G401 (cell line): ENCODE measurements around the gene RGS3. TPM values are rescaled to one million over a fixed set of nuclear protein-coding genes. Genes with fewer than 3 reads are reported as not detected.
"Not testable (repeated sequence)": the region's sequence is repeated elsewhere in the genome, so short reads cannot be mapped to it uniquely, and the experiment has no call there.

Experiments used
- DNase-seq: peaks from one replicate; pipeline ENCODE4 v3.0.0-alpha.2; 2015; ENCODE audit warnings: low spot score
- in situ Hi-C: cut with HindIII; loops from 2 replicates; pipeline ENCODE4 v1.10.0; 2016; ENCODE audit warnings: low sequenced_read_pairs, mixed read lengths
- total RNA-seq: library from RNA; depleted of rRNA; stranded (reverse); fragments of >200 nt; shearing (Covaris generic); gene quantifications from 2 replicates; pipeline ENCODE4 v1.2.3, GENCODE V29; 2014

RGS3 gene
- total RNA-seq, 1 experiment from 2014 or later, result 144 TPM

DNA sequence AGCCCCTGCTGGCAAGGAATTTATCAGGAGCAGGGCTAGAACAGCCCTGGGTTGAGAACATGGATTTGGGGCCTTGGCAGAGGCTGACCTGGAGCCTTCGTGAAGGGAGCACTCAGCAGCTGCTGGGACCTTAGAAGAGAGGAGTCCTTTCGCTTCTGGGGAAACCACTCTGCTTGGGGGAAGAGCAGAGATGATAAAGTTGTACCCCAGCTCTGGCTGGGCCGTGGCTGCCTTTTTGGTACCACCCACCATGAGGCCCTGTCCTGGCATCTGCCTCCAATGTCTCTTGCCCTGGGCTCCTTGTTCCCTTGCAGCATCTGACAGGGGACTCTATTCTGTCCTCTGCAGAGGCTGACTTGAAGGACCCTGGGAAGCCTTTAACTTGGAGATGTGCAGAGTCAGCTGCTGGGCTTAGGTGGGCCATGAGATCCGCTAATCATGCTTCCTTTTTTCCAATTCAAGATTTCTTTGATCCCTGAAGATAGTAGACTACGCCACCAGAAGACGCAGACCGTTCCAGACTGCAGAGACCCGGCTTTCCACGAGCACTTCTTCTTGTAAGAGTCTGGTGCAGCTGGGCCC is 20.2 kb downstream of the RGS3 start:
- DNase-seq, result no peak
- in situ Hi-C loops, result no loop called here

DNA sequence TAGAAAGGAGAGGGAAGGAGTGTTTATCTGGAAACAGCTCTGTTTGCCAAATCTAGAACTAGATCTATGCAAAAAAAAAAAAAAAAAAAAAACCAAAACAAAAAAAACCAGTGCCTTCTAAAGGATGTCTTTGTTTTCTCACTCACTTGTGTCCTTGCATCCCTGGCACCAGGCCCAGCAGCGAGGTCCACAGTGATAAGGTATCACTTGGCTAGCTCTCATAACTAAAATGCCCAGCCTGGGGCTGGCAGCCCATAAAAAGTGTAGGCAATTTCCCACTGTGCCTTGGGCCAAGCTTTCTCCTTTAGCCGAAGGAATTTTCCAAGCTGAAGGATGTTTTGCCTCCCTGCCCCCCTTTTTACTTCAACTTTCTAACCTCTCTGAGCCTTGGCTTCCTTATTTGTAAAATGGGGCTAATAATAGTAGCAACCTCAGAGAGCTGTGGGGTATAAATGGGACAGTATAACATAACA is 20.8 kb downstream of the RGS3 start:
- peak; percentile 25 for DNase-seq
- in situ Hi-C loops, result no loop called here

DNA sequence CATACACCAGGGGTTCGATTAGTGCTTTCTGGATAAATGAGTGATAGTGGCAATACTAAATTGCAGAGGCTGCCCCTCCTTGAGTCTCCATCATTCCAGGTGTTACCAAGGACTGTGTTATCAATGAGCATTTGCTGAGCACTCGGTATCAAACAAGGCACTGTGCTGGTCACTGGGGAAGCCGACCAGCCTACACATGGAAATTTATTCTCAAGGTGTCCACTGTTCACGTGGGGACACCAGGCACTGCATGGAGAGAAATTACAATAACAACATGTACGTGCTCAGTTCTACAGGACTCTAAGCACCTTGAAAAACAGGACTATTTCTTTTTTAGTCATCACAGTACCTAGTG is 22.2 kb downstream of the RGS3 start:
- no peak for DNase-seq
- in situ Hi-C loops, result no loop called here

- in situ Hi-C loops, result no loop called here
- DNase-seq, result no peak
Measured at GRCh38 chr9:113486327-113486726, 22.8 kb downstream of the RGS3 start.

DNA sequence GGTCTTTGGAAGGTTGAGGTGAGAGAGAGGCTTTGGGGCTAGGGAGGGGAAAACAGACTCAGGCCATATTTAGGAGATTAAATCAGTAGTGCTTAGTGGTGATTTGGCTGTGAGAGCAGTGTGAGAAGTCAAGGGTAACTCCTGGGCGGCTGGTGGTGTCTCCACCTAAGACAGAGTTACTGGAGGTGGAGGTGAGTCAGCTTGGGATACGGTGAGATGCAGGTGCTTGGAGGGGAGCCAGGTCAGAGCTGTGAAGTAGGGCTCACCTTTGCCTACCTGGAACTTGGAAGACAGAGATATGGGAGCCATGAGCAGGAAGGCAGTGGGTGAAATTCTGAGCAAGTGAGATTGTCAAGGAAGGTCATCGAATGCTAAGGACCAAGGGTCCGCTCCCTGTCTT is 24.5 kb downstream of the RGS3 start:
- no peak for DNase-seq
- in situ Hi-C loops, result no loop called here

DNA sequence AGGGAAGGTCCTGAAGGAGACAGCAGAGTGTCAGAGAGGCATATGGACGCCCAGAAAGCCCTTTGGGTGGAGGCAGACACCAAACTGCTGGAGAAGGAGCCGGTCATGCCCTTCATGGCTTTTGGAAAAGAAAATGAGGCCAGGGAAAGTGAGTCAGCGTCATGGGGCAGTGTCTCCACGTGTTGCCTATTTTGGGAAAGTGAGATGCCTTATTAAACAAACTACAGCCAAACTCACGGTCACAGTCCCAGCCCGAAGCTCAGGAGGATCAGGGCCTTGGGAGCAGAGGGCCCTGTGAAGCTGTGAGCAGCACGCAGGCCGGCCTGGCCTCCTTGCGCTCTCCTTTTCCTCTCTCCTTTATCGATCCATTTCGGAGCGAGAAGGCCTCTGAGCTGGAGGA is 25.0 kb downstream of the RGS3 start:
- DNase-seq, result no peak
- in situ Hi-C loops, result no loop called here

DNA sequence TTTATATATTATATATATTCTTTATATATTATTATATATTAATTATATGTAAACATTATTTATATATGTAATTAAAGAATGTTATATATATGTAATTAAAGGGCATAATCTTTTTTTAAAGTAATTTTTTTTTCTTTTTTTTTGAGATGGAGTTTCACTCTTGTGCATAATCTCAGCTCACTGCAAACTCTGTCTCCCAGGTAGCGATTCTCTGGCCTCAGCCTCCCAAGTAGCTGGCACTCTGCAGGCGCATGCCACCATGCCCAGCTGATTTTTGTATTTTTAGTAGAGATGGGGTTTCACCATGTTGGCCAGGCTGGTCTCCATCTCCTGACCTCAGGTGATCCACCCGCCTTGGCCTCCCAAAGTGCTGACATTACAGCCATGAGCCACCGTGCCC is 27.6 kb downstream of the RGS3 start:
- DNase-seq, in situ Hi-C loops: not testable (repeated sequence)

GRCh38 chr9:113492343-113493202 is 29.0 kb downstream of the RGS3 start:
- no peak for DNase-seq
- in situ Hi-C loops, result no loop called here

DNA sequence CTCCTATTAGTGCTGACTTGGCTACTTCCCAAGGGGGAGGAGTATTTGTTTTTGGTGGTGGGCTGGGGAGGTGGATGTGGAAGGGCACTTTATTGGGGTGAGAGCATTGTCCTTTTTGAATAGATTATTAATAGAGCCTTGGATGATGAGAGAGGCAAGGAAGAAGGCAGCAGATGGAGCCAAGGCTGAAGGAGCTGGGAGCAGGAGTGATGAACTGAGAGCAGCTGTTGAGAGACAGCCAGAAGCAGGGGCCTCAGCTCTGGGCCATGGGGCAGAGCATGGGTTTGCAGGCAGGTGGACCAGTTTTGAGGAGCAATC is 29.6 kb downstream of the RGS3 start:
- in situ Hi-C loops, result no loop called here

DNA sequence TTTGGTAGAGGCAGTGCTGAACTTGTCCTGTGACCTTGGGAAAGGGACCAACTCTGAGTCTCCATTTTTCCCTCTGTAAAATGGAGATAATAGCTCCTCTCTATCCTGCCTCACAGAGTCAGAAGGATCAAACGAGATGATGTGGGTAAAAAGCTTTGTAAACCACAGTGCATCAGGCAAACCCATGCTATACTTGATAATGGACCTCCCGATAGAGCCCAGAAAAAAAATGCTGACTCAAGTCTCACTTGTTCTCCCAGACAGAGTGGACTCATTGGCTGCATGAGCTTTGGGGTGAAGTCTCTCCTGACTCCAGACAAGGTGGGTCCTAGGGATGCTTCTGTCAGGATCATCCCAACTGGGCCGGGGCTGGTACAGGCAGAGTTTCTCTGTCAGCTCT is 32.0 kb downstream of the RGS3 start:
- in situ Hi-C loops, result no loop called here

More for the DNA sequence above, 29.6 kb downstream of the RGS3 start:
- DNase-seq, result no peak

GRCh38 chr9:113497051-113497450 is 33.5 kb downstream of the RGS3 start:
- no peak for DNase-seq
- in situ Hi-C loops, result no loop called here

More for the DNA sequence above, 32.0 kb downstream of the RGS3 start:
- DNase-seq, result no peak

DNA sequence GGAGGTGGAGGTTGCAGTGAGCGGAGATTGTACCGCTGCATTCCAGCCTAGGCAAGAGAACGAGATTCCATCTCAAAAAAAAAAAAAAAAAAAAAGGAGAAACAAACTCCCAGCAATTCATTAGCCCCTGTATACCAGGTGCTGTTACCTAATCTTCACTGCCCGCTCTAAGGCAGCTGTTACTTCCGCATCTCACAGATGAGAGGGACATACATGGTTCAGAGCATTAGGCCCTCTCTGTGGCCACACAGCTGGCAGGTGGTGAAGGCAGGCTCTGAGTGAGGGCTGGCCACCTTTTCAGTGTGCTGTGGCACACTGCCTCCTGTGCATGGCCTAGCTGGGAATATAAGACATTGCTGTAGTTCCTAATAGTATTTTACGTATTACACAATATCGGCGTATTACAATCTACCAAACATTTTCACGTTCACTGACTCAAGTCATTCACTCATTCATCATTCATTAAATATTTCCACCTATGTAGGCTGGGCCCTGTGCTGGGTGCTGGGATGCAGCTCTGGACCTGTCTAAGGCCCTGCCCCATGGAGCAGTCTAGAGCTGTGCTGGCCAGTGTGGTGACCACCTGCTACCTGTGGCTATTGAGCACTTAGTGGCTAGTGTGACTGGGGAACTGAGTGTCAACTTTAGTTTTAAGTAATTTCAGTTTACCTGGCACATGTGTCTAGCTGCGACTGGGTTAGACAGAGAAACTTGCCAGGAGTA is 35.8 kb downstream of the RGS3 start:
- no peak for DNase-seq
- in situ Hi-C loops, result no loop called here

DNA sequence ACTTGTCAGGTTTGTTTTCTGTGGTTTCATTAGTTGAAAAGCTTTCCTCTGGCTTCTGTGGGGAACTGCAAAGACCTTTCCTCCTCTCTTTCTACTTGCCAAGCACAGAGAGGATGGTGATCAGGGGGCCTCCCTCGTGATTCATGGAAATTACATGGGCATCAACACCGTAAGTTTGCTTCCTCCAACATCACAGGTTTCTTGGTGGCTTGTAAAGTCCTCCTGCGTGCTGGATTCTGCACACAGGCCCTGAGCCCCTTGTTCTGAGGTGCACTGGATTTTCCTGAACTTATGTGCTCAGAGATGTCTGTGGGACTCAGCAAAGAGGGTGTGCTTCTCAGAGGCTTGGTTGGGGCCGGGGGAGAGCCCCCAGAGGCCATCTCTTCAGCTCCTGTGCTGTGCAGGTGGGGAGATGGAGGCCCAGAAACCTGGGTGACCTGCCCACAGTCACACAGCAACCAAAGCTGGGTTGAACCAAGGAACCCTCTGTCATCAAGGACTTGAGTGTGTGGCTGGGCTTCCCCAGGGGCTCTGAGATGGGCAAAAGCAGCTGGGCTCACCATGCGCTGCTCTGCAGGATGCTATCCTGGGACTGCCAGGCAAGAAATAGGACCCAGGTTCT is 36.5 kb downstream of the RGS3 start:
- no peak for DNase-seq
- in situ Hi-C loops, result no loop called here

- no peak for DNase-seq
- in situ Hi-C loops, result no loop called here
Measured at GRCh38 chr9:113501129-113501686, 37.7 kb downstream of the RGS3 start.

DNA sequence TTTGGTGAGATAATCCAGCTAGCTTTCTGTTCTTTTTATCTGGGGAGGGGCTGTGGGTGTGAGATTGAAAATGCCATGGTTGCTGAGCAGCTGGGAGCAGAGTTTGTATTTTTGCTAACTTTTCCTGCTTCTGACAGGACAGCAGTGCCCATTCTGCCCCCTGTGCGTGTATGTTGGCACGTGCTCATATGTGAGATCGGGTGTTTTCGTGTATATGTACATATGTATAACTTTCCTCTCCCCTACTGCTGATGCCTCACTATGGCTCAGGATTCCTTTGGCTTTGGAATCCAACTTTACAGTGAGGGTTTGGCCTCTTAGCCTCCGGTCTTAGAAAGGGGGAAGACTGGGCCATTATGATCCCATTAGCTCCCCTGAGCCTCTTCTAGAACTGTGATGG is 38.3 kb downstream of the RGS3 start:
- in situ Hi-C loops, result no loop called here

GRCh38 chr9:113502427-113503034 is 39.0 kb downstream of the RGS3 start:
- DNase-seq, result no peak
- in situ Hi-C loops, result no loop called here

More for the DNA sequence above, 38.3 kb downstream of the RGS3 start:
- DNase-seq, result no peak

GRCh38 chr9:113503131-113503541 is 39.6 kb downstream of the RGS3 start:
- no peak for DNase-seq
- in situ Hi-C loops, result no loop called here

DNA sequence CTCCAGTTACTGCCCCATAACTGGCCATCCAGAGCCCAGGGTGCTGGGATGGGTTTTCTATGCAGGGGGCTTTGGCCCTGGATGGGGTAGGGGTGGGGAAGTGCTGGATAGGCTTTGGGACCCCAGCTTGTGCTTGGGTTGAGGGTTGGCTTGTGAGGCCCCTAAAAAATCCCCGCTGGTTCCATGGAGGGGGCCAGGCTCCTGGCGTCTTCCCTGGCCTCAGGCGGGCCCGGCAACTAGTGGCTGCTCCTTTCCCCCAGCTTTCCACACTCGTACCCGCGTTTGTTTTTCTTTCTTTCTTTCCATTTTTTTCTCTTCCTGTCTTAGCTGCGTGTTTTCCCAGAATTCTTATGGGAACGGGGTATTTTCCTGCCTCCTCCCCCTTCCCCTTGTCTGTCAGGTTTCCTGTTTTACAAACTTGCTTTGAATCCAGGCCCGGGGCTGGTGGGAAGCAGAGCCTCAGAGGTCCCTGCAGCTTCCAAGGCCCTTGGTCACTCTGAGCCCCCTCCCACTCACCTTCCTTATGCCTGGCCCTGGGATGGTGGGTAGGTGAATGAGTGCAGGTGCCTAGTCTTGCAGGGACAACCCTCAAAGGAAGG is 40.2 kb downstream of the RGS3 start:
- in situ Hi-C loops, result no loop called here
- no peak for DNase-seq
